Fibroblast of skin of left quadriceps (primary cell): Measurements from ENCODE around the gene ISG15.
A peak's percentile ranks its signal among the peaks of the same experiment; 100 is the strongest.

Experiments used
- DNase-seq, 2 experiments: peaks; one replicate each; pipeline ENCODE4 v3.0.0-alpha.2; 2013; ENCODE audit warnings: low read depth in 2 of 2

ISG15 gene

GRCh38 chr1:1059494-1060280 lies 46.4 kb downstream of the ISG15 start:
- DNase-seq, result peak; percentile 32 to 36

DNA sequence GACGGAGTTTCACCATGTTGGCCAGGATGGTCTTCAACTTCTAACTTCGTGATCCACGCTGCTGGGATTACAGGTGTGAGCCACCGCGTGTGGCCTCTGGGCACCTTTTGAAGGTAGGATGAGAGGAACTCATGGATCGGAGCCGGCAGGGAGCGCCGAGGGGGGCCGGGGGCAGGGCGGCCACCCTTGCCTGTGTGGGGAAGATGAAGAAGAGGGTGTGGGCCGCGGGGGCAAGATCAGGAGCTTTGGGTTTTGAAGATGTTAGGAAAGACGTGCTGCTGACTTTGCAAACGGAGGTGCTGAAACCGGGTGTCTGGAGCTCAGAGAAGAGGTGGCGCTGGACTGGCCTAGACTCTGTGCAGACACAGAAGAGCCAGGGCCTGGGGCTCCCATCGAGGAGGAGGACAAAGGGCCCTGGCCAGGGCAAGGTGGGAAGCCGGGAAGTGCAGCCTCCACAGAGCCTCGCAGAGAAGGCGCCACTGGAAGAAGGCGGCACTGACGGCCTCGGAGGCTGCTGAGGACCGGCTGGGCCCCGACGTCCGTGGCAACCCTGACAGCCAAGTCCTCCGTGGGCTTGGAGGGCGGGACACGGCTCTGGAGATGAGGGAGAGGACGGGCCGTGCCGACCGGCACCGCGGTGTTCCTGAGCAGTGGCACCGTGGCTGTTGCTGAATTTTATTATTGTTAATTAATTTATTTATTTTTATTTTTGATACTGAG lies 47.1 kb downstream of the ISG15 start:
- DNase-seq, result no peak

- DNase-seq, result no peak
These were observed 48.5 kb downstream of the ISG15 start for GRCh38 chr1:1061682-1062345.

DNA sequence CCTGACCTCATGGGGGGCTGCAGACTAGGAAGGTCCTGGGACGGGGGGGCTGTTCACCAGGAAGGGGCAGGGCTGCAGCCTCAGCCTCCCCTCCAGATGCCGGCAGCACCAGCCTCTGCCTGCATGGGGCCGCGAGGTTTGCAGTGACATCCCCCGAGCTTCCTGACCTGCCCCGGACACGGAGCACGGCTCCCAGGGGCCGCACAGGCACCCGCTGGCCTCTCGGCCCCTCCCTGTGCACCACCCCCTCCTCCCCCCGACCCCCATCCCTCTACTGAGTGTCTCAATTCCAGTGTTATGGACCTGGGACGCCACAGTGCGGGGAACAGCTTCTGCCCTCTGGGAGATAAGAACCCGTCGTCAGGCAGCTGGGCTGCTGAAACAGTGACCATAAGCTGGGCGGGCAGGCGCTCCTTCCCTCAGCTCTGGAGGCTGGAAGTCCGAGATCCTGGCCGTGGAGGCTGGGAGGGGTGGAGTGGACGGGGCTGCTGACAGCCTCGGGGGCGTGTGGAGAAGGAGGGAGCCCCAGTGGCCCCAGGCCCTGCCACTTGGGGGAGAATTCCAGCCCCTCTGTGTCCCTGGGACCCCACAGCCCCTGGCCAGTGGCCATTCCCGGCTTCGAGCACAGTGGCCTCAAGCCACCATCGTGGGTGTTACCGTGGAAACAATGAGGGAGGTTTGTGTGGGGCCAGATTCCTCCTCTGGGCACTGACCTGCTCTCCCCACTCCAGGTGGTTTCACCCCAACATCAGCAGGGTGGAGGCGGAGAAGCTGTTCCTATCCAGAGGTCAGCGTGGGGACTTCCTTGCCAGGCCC lies 49.3 kb downstream of the ISG15 start:
- DNase-seq, result no peak

DNA sequence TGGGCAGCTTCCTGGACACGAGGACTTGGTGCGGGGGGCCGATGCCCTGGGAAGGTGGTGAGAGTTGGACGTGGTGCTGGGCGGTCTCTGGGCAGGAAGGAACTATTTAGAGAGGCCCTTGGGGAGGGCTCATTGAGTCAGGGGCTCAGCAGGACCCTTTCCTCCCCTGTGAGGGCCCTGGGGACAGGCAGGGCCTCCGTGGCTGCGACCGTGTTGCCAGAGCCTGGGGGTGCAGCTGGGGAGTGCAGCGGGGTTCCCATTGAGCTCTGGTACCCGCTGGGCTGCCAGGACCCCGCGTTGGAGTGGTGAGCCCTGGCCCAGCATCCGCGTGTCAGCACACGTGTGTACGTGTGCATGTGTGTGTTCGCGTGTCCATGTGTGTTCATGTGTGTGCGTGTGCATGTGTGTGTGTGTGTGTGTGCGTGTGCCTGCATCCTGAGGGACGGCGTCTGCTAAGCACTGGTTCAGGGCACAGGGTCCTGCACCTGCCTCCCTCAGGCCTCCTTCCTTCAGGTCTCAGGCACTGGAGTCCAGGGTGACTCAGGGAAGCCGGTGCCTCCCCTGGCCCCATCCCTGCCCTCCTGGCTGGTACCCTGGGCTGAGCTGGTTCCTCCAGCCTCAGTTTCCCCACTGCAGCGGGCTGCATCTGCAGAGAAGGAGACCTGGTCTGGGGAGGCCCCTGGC lies 50.1 kb downstream of the ISG15 start:
- DNase-seq, result no peak
